ENCODE measurements around the gene FGF22.

DNA sequence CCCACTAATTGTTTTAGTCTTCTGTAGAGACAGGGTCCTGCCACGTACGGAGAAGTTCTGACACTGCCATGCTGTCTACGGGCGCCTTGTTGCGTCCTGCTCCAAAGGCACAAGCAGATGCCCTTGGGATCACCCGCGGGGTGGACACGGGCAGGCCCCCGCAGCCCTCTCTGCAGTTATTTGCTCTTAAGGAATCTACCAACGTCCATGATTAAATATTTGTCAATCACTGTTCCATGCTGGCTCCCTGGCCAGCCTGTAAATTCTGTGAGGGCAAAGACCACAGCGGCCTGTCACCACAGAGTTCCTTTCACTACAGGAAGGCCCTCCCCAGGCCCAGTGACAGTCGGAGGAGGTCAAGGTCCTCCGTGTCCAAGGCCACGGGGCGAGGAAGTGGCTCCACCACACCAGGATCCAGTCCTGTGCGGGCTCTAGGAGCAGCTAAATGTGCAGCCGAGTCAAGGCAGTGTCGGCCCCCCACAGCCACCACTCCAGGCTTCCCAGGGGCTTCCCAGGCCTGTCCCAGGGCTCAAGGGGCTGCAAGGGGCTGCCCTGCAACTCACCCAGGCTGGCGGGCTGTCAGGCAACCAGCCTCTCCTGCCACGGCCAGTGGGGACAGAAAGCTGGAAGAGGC, 21.2 kb downstream of the FGF22 start:
- TF ChIP-seq, protein P1, sequence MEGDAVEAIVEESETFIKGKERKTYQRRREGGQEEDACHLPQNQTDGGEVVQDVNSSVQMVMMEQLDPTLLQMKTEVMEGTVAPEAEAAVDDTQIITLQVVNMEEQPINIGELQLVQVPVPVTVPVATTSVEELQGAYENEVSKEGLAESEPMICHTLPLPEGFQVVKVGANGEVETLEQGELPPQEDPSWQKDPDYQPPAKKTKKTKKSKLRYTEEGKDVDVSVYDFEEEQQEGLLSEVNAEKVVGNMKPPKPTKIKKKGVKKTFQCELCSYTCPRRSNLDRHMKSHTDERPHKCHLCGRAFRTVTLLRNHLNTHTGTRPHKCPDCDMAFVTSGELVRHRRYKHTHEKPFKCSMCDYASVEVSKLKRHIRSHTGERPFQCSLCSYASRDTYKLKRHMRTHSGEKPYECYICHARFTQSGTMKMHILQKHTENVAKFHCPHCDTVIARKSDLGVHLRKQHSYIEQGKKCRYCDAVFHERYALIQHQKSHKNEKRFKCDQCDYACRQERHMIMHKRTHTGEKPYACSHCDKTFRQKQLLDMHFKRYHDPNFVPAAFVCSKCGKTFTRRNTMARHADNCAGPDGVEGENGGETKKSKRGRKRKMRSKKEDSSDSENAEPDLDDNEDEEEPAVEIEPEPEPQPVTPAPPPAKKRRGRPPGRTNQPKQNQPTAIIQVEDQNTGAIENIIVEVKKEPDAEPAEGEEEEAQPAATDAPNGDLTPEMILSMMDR (IDR thresholded peaks at IDR 0.05), result no peak
- TF ChIP-seq EZH2 (IDR thresholded peaks at IDR 0.05; ENCODE audit: borderline replicate concordance, insufficient read depth, low read depth, low read length, poor library complexity, severe bottlenecking), result no peak

Data from B cell (primary cell).